H1 (cell line): ENCODE results near the gene SYNDIG1. TPM values are rescaled to one million over a fixed set of nuclear protein-coding genes. Genes with fewer than 3 reads are reported as not detected.

Experiments
- CTCF ChIA-PET: fragments of 300-600 bp; sonication (Branson Sonifier 250); formaldehyde crosslinking; loops from one replicate; lab custom pipeline; 2021; ENCODE audit not compliant: partially characterized antibody; lab: Charles Lee
- POLR2A ChIA-PET: fragments of 300-600 bp; sonication (Branson Sonifier 250); formaldehyde crosslinking; loops from one replicate; lab custom pipeline; 2021; ENCODE audit warnings: inconsistent platforms; ENCODE audit not compliant: partially characterized antibody; lab: Charles Lee
- DNase-seq, 2 experiments: peaks; one replicate each; pipeline versions ENCODE4 v3.0.0 to v3.0.0-alpha.2; 2010 to 2022; ENCODE audit warnings: low spot score in 2 of 2, low read depth in 1 of 2, mixed read lengths in 1 of 2
- FAIRE-seq: peaks from 2 replicates; lab custom pipeline; 2011; peaks lifted over from hg19 to GRCh38; lab: Jason Lieb, UNC
- H2AFZ ChIP-seq: 2 replicates; pipeline ENCODE4 v1.8.1; 2012; ENCODE audit warnings: low read length, inconsistent platforms
- H2AK5ac ChIP-seq: 2 replicates; pipeline ENCODE4 v1.6.1; 2013; ENCODE audit warnings: low read depth, low read length
- H2BK120ac ChIP-seq: replicated peaks from 2 replicates; pipeline ENCODE3; 2013; ENCODE audit warnings: low read depth, low read length, inconsistent platforms
- H2BK12ac ChIP-seq: 2 replicates; pipeline ENCODE4 v1.6.1; 2013; ENCODE audit warnings: low read depth, low read length
- H2BK15ac ChIP-seq: 2 replicates; pipeline ENCODE4 v1.6.1; 2013; ENCODE audit warnings: low read length
- H2BK20ac ChIP-seq: 2 replicates; pipeline ENCODE4 v1.6.1; 2013; ENCODE audit warnings: low read length
- H2BK5ac ChIP-seq: 2 replicates; pipeline ENCODE4 v1.6.1; 2013; ENCODE audit warnings: low read depth, low read length
- H3K14ac ChIP-seq: 2 replicates; pipeline ENCODE4 v1.6.1; 2013; ENCODE audit warnings: inconsistent platforms; ENCODE audit not compliant: insufficient read length
- H3K18ac ChIP-seq: 2 replicates; pipeline ENCODE4 v1.6.1; 2013; ENCODE audit warnings: low read length; ENCODE audit errors: extremely low read depth
- H3K23ac ChIP-seq: 2 replicates; pipeline ENCODE4 v1.6.1; 2013; ENCODE audit warnings: inconsistent platforms; ENCODE audit not compliant: insufficient read length
- H3K23me2 ChIP-seq: 2 replicates; pipeline ENCODE4 v1.6.1; 2013; ENCODE audit warnings: low read depth, low read length
- H3K27ac ChIP-seq: 2 replicates; pipeline ENCODE4 v1.6.1; 2011; ENCODE audit warnings: low read depth, low read length, inconsistent platforms
- H3K27me3 ChIP-seq, 4 experiments: replicated peaks in 1 of 4; 1 replicate in 1 of 4; 2 replicates in 3 of 4; pipeline versions ENCODE4 v1.6.1 to v1.8.1; 2011 to 2013; ENCODE audit warnings: low read length in 3 of 4, mild to moderate bottlenecking in 3 of 4, inconsistent platforms in 2 of 4, mixed read lengths in 2 of 4, moderate library complexity in 1 of 4; ENCODE audit not compliant: control insufficient read depth in 3 of 4, insufficient read depth in 3 of 4; ENCODE audit errors: extremely low read depth in 1 of 4
- H3K36me3 ChIP-seq, 4 experiments: 2 replicates each; pipeline versions ENCODE4 v1.6.1 to v1.8.1; 2011 to 2013; ENCODE audit warnings: mild to moderate bottlenecking in 4 of 4, low read length in 3 of 4, moderate library complexity in 2 of 4, control low read depth in 1 of 4, inconsistent platforms in 1 of 4; ENCODE audit not compliant: insufficient read depth in 4 of 4, control insufficient read depth in 2 of 4
- H3K4ac ChIP-seq: replicated peaks from 2 replicates; pipeline ENCODE3; 2013; ENCODE audit warnings: low read length, low read depth, mixed read lengths, inconsistent platforms; ENCODE audit not compliant: insufficient read length
- H3K4me1 ChIP-seq, 4 experiments: replicated peaks in 1 of 4; 1 replicate in 1 of 4; 2 replicates in 3 of 4; pipeline versions ENCODE4 v1.6.1 to v1.8.1; 2011 to 2013; ENCODE audit warnings: low read length in 3 of 4, inconsistent platforms in 2 of 4, mixed read lengths in 1 of 4; ENCODE audit not compliant: insufficient read depth in 4 of 4, control insufficient read depth in 3 of 4
- H3K4me2 ChIP-seq, 2 experiments: 2 replicates each; pipeline versions ENCODE4 v1.6.1 to v1.8.1; 2011 to 2013; ENCODE audit warnings: low read depth in 2 of 2, low read length in 2 of 2, control low read depth in 1 of 2, inconsistent platforms in 1 of 2, mild to moderate bottlenecking in 1 of 2; ENCODE audit not compliant: insufficient read depth in 1 of 2
- H3K4me3 ChIP-seq, 4 experiments: fragments of 200-600, 300-600 bp in 1 of 4; sonication (generic), shearing (Covaris generic), sonication (Bioruptor Twin) in 1 of 4; 2 replicates each; pipeline versions ENCODE4 v1.5.1 to v1.8.1; 2011 to 2016; ENCODE audit warnings: low read length in 4 of 4, low read depth in 3 of 4, control low read depth in 2 of 4, inconsistent platforms in 2 of 4, mild to moderate bottlenecking in 2 of 4, mixed read lengths in 1 of 4, moderate library complexity in 1 of 4; ENCODE audit not compliant: insufficient read depth in 2 of 4; ENCODE audit errors: extremely low read depth in 1 of 4
- H3K56ac ChIP-seq: replicated peaks from 2 replicates; pipeline ENCODE3; 2013; ENCODE audit warnings: low read depth, mild to moderate bottlenecking, mixed read lengths, low read length, inconsistent platforms; ENCODE audit not compliant: insufficient read length
- H3K79me1 ChIP-seq: 2 replicates; pipeline ENCODE4 v1.6.1; 2013; ENCODE audit warnings: low read depth, low read length, control low read depth
- H3K79me2 ChIP-seq, 2 experiments: 2 replicates each; pipeline versions ENCODE4 v1.6.1 to v1.8.1; 2012 to 2013; ENCODE audit warnings: low read length in 2 of 2, mild to moderate bottlenecking in 2 of 2, inconsistent platforms in 1 of 2; ENCODE audit not compliant: insufficient read depth in 2 of 2, control insufficient read depth in 1 of 2
- H3K9ac ChIP-seq, 4 experiments: replicated peaks in 1 of 4; 1 replicate in 1 of 4; 2 replicates in 3 of 4; pipeline versions ENCODE4 v1.6.1 to v1.8.1; 2011 to 2013; ENCODE audit warnings: low read depth in 3 of 4, low read length in 3 of 4, control low read depth in 2 of 4, mild to moderate bottlenecking in 2 of 4, moderate library complexity in 2 of 4, inconsistent platforms in 1 of 4; ENCODE audit errors: extremely low read depth in 1 of 4
- H3K9me3 ChIP-seq, 2 experiments: 2 replicates each; pipeline versions ENCODE4 v1.6.1 to v1.8.1; 2012 to 2013; ENCODE audit warnings: mild to moderate bottlenecking in 2 of 2, moderate library complexity in 2 of 2, control low read depth in 1 of 2, inconsistent platforms in 1 of 2, low read depth in 1 of 2, low read length in 1 of 2, mixed read lengths in 1 of 2; ENCODE audit not compliant: insufficient read depth in 2 of 2
- H4K20me1 ChIP-seq, 2 experiments: replicated peaks in 1 of 2; 2 replicates each; pipeline versions ENCODE3 to v1.8.1; 2011 to 2013; ENCODE audit warnings: inconsistent platforms in 2 of 2, low read length in 2 of 2, mild to moderate bottlenecking in 1 of 2; ENCODE audit not compliant: insufficient read depth in 2 of 2, control insufficient read depth in 1 of 2
- H4K5ac ChIP-seq: 2 replicates; pipeline ENCODE4 v1.6.1; 2013; ENCODE audit warnings: low read length, low read depth, mixed read lengths, inconsistent platforms; ENCODE audit not compliant: insufficient read length
- H4K8ac ChIP-seq: 2 replicates; pipeline ENCODE4 v1.8.0; 2013; ENCODE audit warnings: mild to moderate bottlenecking, moderate library complexity, low read length, inconsistent platforms; ENCODE audit not compliant: insufficient read depth; ENCODE audit errors: extremely low read depth
- H4K91ac ChIP-seq: replicated peaks from 2 replicates; pipeline ENCODE3; 2013; ENCODE audit warnings: low read length, mixed read lengths, inconsistent platforms; ENCODE audit not compliant: insufficient read length
- CEBPB ChIP-seq: IDR thresholded peaks from 2 replicates; pipeline ENCODE4 v1.6.1; 2012; ENCODE audit warnings: low read depth, low read length
- EGR1 ChIP-seq: IDR thresholded peaks from 2 replicates; pipeline ENCODE4 v1.6.1; 2011; ENCODE audit warnings: low read depth, low read length, borderline replicate concordance
- FOSL1 ChIP-seq: IDR thresholded peaks from 2 replicates; pipeline ENCODE4 v1.6.1; 2011; ENCODE audit warnings: mild to moderate bottlenecking, low read depth, low read length, moderate library complexity; ENCODE audit not compliant: insufficient read depth
- NANOG ChIP-seq: IDR thresholded peaks from 2 replicates; pipeline ENCODE4 v1.6.1; 2011; ENCODE audit warnings: low read length, low read depth, mild to moderate bottlenecking, inconsistent platforms; ENCODE audit not compliant: insufficient read depth, poor library complexity, severe bottlenecking
- RAD21 ChIP-seq, 2 experiments: IDR thresholded peaks in 1 of 2; conservative IDR thresholded peaks in 1 of 2; 2 replicates each; pipeline ENCODE4 v1.6.1; 2011; ENCODE audit warnings: low read depth in 2 of 2, low read length in 2 of 2, improper control_type of control experiment in 1 of 2, inconsistent platforms in 1 of 2, mild to moderate bottlenecking in 1 of 2, moderate library complexity in 1 of 2
- SIX5 ChIP-seq: IDR thresholded peaks from 2 replicates; pipeline ENCODE4 v1.6.1; 2011; ENCODE audit warnings: mild to moderate bottlenecking, low read depth, low read length
- SUZ12 ChIP-seq: fragments of 200-600 bp; sonication (generic); IDR thresholded peaks from 2 replicates; pipeline ENCODE4 v1.6.1; 2012; ENCODE audit warnings: mild to moderate bottlenecking, inconsistent platforms, low read length, moderate library complexity, mixed read lengths
- TAF7 ChIP-seq: optimal IDR thresholded peaks from 2 replicates; pipeline ENCODE3; 2011; ENCODE audit warnings: low read depth, mild to moderate bottlenecking, inconsistent platforms, low read length, moderate library complexity, borderline replicate concordance
- TBP ChIP-seq: IDR thresholded peaks from 2 replicates; pipeline ENCODE4 v1.6.1; 2011; ENCODE audit warnings: low read depth, low read length, improper control_type of control experiment
- WGBS, 2 experiments: shearing (Covaris generic) in 1 of 2; methylation state at CpG; one replicate each; pipeline versions ENCODE4 v1.1.6 to v1.1.7; 2013 to 2015; ENCODE audit warnings: low lambda C conversion rate in 2 of 2, mixed read lengths in 2 of 2, inconsistent platforms in 1 of 2, low coverage in 1 of 2, missing lambda C conversion rate in 1 of 2; ENCODE audit not compliant: insufficient replicate concordance in 2 of 2, insufficient coverage in 1 of 2, insufficient read length in 1 of 2; ENCODE audit errors: extremely low coverage in 1 of 2, missing lambda C conversion rate in 1 of 2; 5-methylcytosine and 5-hydroxymethylcytosine counted together
- polyA plus RNA-seq, 7 experiments: library from polyadenylated mRNA; depleted of rRNA in 3 of 7; stranded (reverse) in 5 of 7; unstranded in 2 of 7; fragments of >200 nt in 5 of 7; fragments of 200-250 nt in 2 of 7; gene quantifications; 1 replicate in 5 of 7; 2 replicates in 1 of 7; 4 replicates in 1 of 7; pipeline versions ENCODE4 v1.2.1 to v1.2.3, GENCODE V29; 2011 to 2013; ENCODE audit warnings: missing spikeins in 2 of 7, mixed read lengths in 2 of 7
- total RNA-seq: library from RNA; stranded (reverse); fragmentation: NEBNext Ultra II Directional; extraction: Animal tissue kit (Norgen Biotek cat#: 25700); gene quantifications from 2 replicates; pipeline ENCODE4 v1.2.1, GENCODE V29; 2021

The SYNDIG1 gene
- total and polyA plus RNA-seq, 2 of the 8 experiments (the other 6 are each of a cell fraction or from before 2014, with no cell fraction given): 6.5 to 7.8 TPM

GRCh38 chr20:24662752-24663365, 193.4 kb downstream of the SYNDIG1 start:
- no peak overlapping the region for H2BK12ac ChIP-seq
- H4K91ac ChIP-seq: no peak overlapping the region
- no peaks in the 10 kb centered on the region for H3K27me3 ChIP-seq
- H2AFZ ChIP-seq: no peak overlapping the region
- H3K4me2 ChIP-seq: no peak overlapping the region
- no peak overlapping the region for H3K56ac ChIP-seq
- POLR2A ChIA-PET: no interaction called here
- no peak overlapping the region for H3K4ac ChIP-seq
- H2BK20ac ChIP-seq: no peak overlapping the region
- H3K79me1 ChIP-seq: no peaks in the 10 kb centered on the region
- no peak overlapping the region for H4K5ac ChIP-seq
- no peaks in the 10 kb centered on the region; a peak in 1 of 7 replicates for H3K4me1 ChIP-seq
- no peaks in the 10 kb centered on the region; a peak in 1 of 4 replicates for H3K9me3 ChIP-seq
- TF ChIP-seq SIX5 (no peak), EGR1 (no peak), RAD21 (IDR thresholded peaks at IDR 0.05 in 1 of 2, conservative IDR thresholded peaks at IDR 0.05 in 1 of 2; ENCODE audit: low read depth in 2 of 2, low read length in 2 of 2) (no peak), NANOG (no peak), FOSL1 (no peak), CEBPB (no peak), TBP (no peak), TAF7 (no peak), SUZ12 (no peak)
- 89% methylated on average over 11 of the region's 11 CpGs; no CpG with 5 or more reads in 1 of the 2 experiments for WGBS, 2 experiments
- no peak overlapping the region for H2BK120ac ChIP-seq
- CTCF ChIA-PET: interaction anchor here (0.6 to 2.1 kb wide), 5 partner anchors 11 to 297 kb away, joined by 3 to 7 read pairs (median 4); no protein-coding TSS in a partner anchor
- FAIRE-seq (no peak), DNase-seq (no peak)
- H3K14ac ChIP-seq: no peak overlapping the region
- no peak overlapping the region for H3K18ac ChIP-seq
- peaks cover 0 to 2% of the 10 kb centered on the region in 2 experiments for H4K20me1 ChIP-seq
- H3K79me2 ChIP-seq: no peaks in the 10 kb centered on the region
- no peak overlapping the region for H2AK5ac ChIP-seq
- no peaks in the 10 kb centered on the region for H3K36me3 ChIP-seq
- H3K23ac ChIP-seq: no peak overlapping the region
- no peak overlapping the region for H3K27ac ChIP-seq
- H3K9ac ChIP-seq: no peak overlapping the region
- H2BK5ac ChIP-seq: no peak overlapping the region
- no peak overlapping the region for H4K8ac ChIP-seq
- no peak overlapping the region for H2BK15ac ChIP-seq
- no peak overlapping the region for H3K4me3 ChIP-seq
- H3K23me2 ChIP-seq: no peaks in the 10 kb centered on the region
